GM21619 (cell line): ENCODE results near the gene RHOV.

Source experiments
- ATAC-seq: cut with Tn5 transposase; IDR thresholded peaks from one replicate; pipeline ENCODE4 v1.9.1; 2021; ENCODE audit not compliant: unreplicated experiment

The RHOV gene

DNA sequence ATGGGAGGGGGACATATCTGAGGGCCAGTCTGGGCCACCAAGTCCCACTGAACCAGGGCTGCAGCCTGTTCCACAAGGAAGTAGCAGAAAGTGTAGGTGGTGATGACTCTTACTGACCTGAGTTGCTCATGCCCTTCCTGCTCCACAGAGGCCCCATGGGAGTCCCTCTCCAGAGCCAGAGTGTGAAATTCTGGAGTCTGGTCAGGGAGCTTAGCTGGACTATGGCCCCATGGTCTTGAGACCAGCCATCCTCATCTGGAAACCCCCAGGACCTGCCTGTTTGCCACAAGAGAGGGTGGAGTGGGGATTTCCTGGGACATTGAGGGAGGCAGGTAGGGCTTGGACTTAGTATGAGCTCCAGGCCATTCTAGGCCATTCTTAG lies 27.2 kb downstream of the RHOV start:
- ATAC-seq = peak; percentile 9

DNA sequence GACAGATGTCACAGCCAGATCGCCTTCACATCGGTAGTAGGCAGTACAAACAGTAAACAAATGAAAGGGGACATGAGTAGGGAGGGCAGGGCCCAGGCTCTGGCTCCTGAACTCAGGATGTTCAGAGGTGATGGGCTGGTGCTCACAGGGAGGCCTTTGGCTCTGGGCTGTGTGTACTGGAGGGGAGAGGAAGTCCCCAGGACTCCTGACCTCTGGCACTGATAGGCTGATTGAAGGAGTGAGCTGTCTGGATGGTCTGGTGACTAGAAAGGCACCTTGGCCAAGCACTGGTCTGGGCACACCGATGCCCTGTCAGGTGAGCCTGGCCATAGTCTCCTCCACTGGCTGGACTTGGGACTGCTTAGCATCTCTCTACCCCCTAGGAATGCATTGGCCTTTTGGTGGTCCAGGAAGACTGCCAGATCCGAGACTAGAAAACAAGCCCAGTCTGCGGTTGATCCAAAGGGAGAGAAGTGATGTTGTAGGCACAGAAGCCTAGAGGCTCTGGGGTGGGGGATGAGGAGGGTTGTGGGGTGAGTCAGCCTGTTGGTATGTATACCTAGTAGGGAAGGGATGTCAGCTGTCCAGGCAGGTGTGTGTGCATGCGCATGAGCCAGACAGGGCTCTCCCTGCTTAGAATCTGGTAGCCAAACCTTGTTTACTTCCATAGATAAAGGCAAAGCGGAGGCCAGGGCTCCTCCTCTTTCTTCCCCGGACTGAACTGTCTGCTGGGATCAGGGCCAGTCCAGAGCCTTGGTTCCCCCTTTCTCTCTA lies 28.3 kb downstream of the RHOV start:
- no peak for ATAC-seq

DNA sequence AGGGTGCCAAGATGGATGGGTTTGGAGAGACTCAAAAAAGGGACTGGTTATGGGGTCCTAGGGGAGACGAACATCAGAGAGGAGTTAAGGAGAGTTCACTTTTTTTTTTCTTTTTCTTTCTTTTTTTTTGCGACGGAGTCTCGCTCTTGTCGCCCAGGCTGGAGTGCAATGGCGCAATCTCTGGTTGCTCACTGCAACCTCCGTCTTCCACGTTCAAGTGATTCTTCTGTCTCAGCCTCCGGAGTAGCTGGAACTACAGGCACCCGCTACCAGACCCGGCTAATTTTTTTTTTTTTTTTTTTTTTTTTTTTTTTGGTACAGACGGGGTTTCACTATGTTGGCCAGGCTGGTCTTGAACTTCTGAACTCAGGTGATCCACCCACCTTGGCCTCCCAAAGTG lies 29.0 kb downstream of the RHOV start:
- no peak for ATAC-seq

DNA sequence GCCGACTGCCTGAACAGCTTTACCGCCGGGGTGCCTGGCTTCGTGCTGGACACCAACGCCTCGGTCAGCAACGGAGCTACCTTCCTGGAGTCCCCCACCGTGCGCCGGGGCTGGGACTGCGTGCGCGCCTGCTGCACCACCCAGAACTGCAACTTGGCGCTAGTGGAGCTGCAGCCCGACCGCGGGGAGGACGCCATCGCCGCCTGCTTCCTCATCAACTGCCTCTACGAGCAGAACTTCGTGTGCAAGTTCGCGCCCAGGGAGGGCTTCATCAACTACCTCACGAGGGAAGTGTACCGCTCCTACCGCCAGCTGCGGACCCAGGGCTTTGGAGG lies 29.4 kb downstream of the RHOV start:
- no peak for ATAC-seq

DNA sequence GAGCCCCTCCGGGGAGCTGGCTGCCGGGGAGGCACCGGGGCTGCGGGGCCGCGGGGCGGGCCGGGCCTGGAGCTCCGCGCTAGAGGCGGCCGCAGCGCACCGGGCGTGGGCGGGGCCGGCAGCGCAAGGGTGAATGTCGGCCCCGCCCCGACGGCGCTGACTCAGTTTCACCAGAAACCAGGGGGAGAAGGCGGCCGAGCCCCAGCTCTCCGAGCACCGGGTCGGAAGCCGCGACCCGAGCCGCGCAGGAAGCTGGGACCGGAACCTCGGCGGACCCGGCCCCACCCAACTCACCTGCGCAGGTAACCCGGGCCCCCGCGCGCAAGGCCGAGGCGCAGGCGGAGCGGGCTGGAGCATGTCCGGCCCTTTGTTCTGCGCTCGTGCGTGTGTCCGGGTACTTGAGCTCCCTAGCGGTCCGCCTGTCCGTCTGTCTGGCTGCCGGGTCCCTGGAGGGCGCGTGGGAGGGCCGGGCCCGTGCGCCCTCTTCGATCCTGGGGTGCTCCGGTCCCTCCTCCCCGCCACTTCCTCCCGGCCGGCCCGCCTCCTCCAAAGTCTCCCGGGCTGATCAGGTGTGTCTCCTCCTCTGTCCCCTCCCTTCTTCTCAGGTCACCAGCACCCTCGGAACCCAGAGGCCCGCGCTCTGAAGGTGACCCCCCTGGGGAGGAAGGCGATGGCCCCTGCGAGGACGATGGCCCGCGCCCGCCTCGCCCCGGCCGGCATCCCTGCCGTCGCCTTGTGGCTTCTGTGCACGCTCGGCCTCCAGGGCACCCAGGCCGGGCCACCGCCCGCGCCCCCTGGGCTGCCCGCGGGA lies 29.9 kb downstream of the RHOV start, which contains the start of gene SPINT1:
Gene SPINT1 (plus strand): TSS at position 164 of the 811 bp plus-strand sequence. CDS start 507 bp downstream, at position 671.
- no peak for ATAC-seq

DNA sequence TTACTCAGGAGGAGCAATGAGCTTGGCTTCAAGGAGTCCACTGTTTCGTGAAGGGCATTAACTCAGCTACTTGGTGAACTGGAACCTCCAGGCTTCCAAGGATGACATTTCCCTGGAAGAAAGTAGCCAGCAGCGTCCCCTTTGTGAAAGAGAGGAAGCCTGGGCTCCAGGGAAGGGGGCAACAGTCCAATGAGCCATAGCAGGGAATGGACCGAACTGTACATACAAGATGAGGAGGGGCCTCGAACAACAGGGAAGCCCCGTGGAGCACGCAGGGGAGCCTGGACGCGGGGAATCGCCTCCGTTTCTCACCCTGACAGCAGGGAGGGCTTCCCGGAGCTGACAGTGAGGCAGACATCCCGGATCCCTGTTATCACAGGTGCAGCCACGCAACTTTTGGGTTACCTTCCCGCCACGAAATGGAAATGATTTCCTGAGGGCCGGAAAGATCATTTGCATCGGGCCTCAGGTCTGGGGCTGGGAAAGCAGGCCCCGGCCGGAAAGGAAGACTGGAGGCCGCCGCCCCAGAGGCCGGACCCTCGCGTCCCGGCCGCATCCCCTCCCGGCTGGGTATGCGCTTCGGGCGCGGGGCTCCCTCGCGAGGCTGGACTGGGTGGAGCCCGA lies 30.7 kb downstream of the RHOV start:
- ATAC-seq = no peak

DNA sequence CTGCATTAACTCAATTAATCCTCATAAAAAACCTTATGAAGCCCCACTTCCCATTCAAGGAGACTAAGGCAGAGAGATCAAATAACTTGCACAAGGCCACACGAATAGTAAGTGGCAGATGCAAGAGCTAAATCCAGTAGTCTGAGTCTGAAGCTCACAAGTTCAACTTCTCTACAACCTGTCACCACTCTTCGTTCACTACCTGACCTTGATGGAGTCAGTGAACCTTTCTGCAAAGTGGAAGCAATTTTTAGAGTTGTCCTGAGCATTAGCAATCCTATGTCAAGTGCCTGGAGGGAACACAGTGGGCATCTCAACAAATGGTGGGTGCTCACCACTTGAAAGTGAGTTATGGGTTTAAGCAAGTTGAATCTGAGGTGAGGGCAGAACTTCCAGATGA lies 32.3 kb downstream of the RHOV start:
- no peak for ATAC-seq

DNA sequence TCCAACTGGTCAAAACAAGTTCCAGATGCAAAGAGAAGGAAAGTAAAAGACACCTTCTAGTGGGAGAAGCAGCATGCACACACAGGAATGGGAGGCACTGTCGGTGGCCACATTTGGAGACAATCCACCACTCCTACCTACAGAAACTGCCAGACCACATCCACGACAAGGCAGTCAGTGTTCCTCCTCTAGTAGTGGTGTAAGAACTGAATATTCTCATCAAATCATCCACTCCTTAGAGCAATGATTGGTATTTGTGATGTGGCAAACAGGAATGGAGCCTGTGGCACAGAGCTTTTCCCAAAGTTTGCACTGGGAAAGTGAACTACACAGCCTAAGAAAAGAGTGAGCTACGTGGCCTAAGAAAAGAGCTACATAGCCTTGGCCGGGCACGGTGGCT lies 35.3 kb downstream of the RHOV start:
- ATAC-seq = no peak

DNA sequence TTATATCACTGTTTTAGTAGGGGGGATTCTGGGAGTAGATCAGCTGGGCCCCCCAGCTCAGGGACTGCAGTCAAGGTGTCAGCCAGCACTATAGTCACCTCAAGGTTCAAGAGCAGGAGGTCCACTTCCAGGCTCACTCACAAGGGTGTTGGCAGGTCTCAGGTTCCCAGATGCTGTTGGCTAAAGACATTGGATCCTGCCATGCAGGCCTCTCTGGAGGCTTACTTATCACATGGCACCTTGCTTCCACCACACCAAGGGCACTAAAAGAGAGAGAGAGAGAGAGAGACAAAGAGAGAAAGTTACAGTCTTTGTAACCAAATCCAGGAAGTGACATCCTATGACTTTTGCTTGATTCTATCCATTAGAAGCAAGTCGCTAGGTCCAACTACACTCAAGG lies 38.0 kb downstream of the RHOV start:
- ATAC-seq = no peak

DNA sequence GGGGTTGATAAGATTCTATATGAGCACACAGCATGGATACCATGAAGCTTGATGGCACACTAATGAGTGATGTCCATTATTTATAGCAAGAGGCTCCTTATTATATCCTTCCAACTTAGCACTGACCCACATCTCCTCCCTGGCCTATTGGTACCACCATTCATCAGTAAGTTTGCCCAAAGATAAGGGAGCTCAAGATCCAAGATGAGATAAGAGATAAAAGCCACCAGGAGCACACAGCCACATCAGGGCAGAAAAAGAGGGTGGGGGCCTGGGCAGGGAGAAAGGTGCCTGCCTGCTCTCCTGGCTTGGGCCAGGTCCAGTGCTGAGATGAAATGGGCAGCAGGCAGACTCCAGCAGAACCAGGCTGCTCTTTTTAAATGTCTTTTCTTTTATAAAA lies 41.1 kb downstream of the RHOV start:
- no peak for ATAC-seq

DNA sequence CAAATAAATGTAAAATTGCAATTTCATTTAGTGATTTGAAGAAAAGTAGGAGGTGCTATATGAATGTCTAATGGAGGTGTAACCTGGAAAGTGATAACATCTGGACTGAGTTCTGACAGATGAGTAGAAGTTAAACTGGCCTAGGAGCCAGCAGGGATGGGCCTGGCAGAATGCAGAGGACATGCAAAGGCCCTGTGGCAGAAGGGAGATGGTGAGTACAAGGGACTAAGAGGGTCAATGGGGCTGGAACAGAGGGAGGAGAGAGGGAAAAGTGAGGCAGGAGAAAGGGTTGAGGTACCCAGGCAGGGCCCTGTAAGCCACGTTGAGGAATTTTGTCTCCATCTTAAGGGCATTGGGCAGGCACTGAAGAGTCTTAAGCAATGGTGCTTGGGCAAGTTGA lies 42.2 kb downstream of the RHOV start:
- no peak for ATAC-seq

DNA sequence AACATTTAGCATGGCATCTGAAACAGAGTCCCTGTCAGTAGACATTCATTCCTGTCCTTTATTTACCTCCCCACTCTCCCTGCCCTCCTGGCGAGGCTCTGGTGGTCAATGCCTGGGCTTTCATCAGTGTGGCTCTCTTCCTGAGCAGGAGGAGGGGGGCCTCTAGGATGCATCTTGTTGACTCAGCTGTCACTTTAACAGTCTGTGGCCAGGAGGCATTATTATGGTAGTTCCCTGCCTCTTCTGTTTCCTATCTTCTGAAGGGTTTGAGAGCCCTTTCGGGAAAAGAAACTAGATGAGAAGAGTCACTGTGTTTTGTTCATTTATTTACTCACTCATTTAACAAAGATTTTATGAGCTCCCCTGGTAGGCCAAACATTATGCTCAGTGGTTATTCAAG lies 43.1 kb downstream of the RHOV start:
- ATAC-seq = no peak

DNA sequence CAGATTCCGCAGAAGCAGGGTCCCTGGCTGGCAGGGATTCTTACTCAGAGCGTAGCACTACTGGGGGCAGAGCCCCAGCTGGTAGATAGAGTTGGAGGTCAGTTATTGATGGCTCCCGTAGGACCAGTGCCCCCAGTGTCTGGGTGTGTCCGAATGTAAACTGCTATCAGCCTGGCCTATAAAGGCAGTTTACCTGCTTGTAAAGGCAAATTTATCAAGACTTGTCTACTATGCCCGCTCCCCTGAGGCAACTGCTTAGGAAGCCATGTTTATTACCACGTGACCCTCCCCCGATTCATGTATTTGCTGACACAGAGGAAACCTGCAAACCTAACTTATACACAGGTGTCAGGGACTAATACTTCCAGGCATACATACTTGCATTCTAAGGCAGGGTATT lies 44.9 kb downstream of the RHOV start:
- no peak for ATAC-seq

DNA sequence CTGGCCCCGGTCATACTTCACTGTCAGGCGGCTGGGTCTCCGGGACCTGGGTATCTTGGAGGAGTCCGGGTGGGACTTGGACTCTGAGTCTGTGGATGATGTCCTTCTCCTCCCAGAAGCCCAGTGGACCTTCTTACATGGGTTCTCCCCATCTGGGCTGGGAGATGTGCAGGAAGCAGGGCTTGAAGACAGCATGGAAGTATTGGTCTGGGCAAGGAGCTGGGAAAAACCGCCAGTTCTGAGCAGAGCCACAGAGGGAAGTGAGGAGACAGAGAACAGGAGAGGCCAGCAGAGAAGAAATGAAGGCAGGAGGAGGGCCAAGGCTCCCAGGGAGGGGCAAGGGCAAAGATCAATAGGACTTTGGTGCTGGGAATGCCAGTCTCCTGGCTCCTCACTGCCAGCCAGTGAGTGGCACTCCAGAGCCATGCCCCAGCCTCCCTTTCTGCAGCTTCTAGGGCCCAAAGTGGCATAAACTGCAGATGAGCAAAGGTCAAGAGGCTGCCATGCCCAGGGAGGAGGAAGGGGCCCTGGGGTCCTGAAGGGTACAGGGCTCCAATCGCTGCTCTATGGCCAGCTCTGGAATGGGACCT lies 45.5 kb downstream of the RHOV start, which contains the start of gene PPP1R14D:
Gene PPP1R14D (minus strand): TSS at position 262 of the 590 bp plus-strand sequence. CDS start 67 bp downstream, at position 195.
- ATAC-seq = no peak

DNA sequence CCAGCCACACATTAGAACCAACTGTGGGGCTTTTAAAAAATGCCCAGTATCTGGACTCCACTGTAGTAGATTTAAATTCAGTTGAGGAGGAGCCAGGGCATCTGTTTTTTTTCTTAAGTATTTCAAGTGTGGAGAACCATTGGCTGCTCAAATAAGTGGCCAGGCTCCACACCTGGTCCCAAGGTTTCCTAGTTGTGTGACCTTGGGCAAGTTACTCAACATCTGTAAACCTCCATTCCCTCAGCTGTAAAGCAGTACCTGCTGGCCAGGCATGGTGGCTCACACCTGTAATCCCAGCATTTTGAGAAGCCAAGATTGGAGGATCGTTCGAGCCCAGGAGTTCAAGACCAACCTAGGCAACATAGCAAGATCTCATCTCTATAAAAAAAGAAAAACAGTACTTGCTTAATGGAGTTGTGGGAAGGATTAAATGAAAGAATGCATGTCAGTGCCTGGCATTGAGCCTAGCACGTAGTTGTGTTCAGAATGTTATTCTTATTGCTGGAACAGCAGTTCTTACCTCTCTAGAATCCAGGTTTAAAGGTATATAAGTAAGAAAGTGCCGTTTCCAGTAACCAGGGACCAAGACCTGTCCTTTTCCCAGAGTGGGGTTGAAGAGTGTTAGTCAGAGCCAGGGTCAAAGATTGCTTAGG lies 47.5 kb downstream of the RHOV start:
- no peak for ATAC-seq

DNA sequence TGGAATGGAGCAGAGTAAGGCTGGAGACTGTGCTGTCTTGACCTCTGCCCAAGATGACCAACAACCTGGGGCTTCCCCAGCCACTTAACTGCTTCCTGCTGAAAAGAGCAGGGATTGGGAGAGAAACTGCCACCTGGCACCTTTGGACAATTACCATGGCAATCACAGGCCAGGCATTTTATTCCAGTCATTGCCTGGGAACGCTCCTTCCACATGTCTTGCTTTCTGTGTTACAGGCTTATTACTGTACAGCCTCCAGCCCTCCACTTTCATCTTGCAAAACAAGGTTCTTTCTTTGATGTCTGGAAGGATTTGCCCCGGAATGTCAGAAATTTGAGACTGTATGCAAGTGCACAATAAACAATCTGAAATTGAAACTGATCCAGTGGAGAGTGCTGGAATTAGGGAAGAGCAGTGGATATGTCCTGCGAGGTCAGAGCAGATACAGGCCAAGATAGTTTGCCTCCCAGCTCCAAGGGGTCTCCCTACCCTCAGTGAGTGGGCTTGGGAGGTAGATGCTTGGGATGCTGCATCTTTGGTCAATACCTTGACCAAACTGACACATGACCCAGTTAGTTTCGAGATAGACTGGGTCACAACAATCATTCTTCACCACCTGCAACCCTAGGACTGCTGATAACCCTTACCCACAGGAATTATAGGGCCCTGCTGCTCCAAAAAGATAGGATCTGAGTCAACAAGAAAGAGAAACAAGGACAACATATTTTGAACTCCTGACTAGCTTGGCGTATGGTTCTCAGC lies 48.2 kb downstream of the RHOV start:
- no peak for ATAC-seq

DNA sequence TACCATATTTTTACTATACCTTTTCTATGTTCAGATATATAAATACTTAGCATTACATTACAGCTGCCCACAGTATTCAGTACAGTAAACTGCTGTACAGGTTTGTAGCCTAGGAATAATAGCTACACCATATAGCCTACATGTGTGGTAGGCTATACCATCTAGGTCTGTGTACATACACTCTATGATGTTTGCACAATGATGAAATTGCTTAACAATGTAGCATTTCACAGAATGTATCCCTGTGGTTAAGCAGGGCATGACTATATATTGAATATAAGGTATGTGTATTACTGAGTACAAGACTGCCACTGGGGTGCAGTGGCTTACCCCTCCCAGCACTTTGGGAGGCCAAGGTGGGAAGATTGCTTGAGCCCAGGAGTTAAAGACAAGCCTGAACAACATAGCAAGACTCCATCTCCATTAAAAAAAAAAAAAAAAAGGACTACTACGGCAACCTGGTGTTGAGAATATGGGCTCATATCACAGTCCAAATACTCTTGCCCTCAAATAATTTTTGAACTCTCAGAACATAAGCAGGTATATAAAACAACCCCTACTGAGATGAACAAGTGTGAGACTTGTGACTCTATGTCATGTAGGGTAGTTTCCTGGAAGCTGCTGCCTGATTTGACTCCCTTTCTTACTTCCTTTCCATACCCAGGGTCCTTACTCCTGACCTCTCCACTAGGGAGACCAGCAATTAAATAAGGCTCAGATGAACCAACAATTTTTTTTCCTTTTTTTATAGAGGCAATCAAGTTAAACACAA lies 50.3 kb downstream of the RHOV start:
- ATAC-seq = no peak
